Ascending aorta (tissue), 2 donors: ENCODE data around the gene KCNMA1. TPM values are rescaled to one million over a fixed set of nuclear protein-coding genes. Genes with fewer than 3 reads are reported as not detected.

ENCODE experiments used
- DNase-seq, 2 donors: peaks; one replicate each; pipeline ENCODE4 v3.0.0-alpha.2; 2019; ENCODE audit warnings: low spot score in 2 of 2
- H3K27ac ChIP-seq, 2 donors: fragments of 200-600 bp; sonication (generic); one replicate each; pipeline ENCODE4 v1.5.1; 2016 to 2017; ENCODE audit warnings: mild to moderate bottlenecking in 1 of 2
- H3K27me3 ChIP-seq: fragments of 200-600 bp; sonication (generic); one replicate; pipeline ENCODE4 v1.5.1; 2017
- H3K36me3 ChIP-seq, 2 donors: fragments of 200-600 bp; sonication (generic); one replicate each; pipeline ENCODE4 v1.5.1; 2016
- H3K4me1 ChIP-seq, 2 donors: fragments of 200-600 bp; sonication (generic); one replicate each; pipeline ENCODE4 v1.5.1; 2016 to 2017; ENCODE audit warnings: mild to moderate bottlenecking in 1 of 2
- H3K4me3 ChIP-seq, 2 donors: fragments of 200-600 bp; sonication (generic); one replicate each; pipeline ENCODE4 v1.5.1; 2016 to 2017; ENCODE audit warnings: mild to moderate bottlenecking in 1 of 2
- H3K9me3 ChIP-seq, 2 donors: fragments of 200-600 bp; sonication (generic); one replicate each; pipeline ENCODE4 v1.5.1; 2016
- intact Hi-C: fragments of 100-400 bp; cut with DNase I; formaldehyde crosslinking; loops from one replicate; pipeline ENCODE4 v1.15.1; 2023
- total RNA-seq: library from RNA; depleted of rRNA; stranded (reverse); fragments of >200 nt; gene quantifications from one replicate; pipeline ENCODE4 v1.1.0, GENCODE V29; 2016
- TF ChIP-seq, protein P1 (sequence below), 3 experiments: fragments of 200-600 bp in 2 of 3; fragments of 450-650 bp in 1 of 3; sonication (generic) in 2 of 3; IDR thresholded peaks; one replicate each; pipeline ENCODE4 v1.5.1; 2016 to 2019; ENCODE audit warnings: antibody characterized with exemption in 3 of 3, mild to moderate bottlenecking in 1 of 3, moderate library complexity in 1 of 3

Gene KCNMA1
- total RNA-seq, 1 donor from 2014 or later, result 28.6 TPM

DNA sequence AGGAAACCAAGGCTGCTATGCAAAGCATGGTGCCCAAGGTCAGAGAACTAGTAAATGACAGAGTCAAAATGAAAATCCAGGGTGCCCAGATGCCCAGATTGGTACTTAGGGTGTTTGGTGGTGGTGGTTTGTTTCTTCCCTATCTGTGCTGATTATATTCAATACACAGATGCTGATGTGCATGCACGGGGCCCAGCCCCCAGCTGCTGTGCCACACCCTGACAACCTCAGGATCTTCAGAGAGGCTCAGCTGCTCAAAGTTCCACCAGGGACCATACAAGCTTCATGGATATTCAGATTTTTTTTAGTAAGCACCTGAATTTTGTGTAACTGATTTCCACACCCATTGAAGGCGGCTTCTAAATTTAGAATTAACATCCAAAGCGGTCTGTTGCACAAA, 75.6 kb downstream of the KCNMA1 start:
- Histone ChIP-seq H3K27me3 (no peaks in the 10 kb centered on the region), H3K36me3 (no peaks in the 10 kb centered on the region), H3K4me1 (peaks cover 21 to 75% of the 10 kb centered on the region in 2 donors), H3K9me3 (no peaks in the 10 kb centered on the region), H3K27ac (peak overlapping the region; percentile 39 to 83), H3K4me3 (no peak overlapping the region)
- intact Hi-C loops, result loop anchor here (2.0 kb wide), 2 partner anchors 25 to 75 kb away; partner anchors contain the start of gene KCNMA1
- TF ChIP-seq, protein P1, sequence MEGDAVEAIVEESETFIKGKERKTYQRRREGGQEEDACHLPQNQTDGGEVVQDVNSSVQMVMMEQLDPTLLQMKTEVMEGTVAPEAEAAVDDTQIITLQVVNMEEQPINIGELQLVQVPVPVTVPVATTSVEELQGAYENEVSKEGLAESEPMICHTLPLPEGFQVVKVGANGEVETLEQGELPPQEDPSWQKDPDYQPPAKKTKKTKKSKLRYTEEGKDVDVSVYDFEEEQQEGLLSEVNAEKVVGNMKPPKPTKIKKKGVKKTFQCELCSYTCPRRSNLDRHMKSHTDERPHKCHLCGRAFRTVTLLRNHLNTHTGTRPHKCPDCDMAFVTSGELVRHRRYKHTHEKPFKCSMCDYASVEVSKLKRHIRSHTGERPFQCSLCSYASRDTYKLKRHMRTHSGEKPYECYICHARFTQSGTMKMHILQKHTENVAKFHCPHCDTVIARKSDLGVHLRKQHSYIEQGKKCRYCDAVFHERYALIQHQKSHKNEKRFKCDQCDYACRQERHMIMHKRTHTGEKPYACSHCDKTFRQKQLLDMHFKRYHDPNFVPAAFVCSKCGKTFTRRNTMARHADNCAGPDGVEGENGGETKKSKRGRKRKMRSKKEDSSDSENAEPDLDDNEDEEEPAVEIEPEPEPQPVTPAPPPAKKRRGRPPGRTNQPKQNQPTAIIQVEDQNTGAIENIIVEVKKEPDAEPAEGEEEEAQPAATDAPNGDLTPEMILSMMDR (IDR thresholded peaks at IDR 0.05), result no peak
- no peak for DNase-seq

DNA sequence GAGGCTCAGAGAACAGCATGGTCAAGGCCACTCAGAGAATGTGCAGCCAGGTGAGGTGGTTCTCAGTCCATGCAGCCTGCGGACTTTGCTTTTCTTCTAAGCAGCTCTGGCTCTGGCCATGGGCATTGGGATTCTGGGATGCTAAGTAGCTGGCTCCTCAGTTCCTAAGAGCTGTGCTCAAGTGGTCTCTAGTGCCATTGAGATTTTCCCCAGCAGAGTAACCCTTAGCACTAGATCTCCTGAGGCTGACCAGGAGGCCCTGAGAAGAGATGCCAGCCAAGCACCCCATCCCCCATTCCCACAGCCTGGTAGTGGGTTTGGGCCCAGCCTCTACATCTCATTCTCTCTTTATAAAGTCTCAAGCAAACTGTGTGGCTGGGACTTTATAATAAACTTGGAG, 77.1 kb downstream of the KCNMA1 start:
- Histone ChIP-seq H3K4me1 (peaks cover 25 to 74% of the 10 kb centered on the region in 2 donors), H3K9me3 (no peaks in the 10 kb centered on the region), H3K27ac (peak overlapping the region; percentile 31 to 83), H3K36me3 (no peaks in the 10 kb centered on the region), H3K4me3 (no peak overlapping the region), H3K27me3 (no peaks in the 10 kb centered on the region)
- intact Hi-C loops, result no loop called here
- DNase-seq, result no peak
- TF ChIP-seq, protein P1 (IDR thresholded peaks at IDR 0.05), result no peak

DNA sequence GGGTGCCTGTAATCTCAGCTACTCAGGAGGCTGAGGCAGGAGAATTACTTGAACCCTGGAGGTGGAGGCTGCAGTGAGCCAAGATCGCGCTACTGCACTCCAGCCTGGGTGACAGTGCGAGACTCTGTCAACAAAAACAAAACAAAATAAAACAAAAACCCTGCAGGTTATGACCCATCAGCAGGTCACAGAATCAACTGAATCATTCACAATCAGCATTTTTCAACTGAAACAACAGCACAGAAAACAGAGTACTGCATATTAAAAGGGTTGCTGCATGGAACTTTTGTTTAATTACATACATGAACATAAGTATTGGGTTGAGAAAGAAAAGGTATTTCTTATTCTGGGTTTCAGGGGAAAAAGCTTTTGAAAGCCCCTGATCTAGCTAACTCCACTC, 77.6 kb downstream of the KCNMA1 start:
- Histone ChIP-seq H3K27ac (peak overlapping the region in 1 of 2 donors; percentile 83), H3K36me3 (no peaks in the 10 kb centered on the region), H3K27me3 (no peaks in the 10 kb centered on the region), H3K9me3 (no peaks in the 10 kb centered on the region), H3K4me3 (no peak overlapping the region), H3K4me1 (peaks cover 26 to 73% of the 10 kb centered on the region in 2 donors)
- intact Hi-C loops, result no loop called here
- no peak for DNase-seq
- TF ChIP-seq, protein P1 (IDR thresholded peaks at IDR 0.05), result no peak

DNA sequence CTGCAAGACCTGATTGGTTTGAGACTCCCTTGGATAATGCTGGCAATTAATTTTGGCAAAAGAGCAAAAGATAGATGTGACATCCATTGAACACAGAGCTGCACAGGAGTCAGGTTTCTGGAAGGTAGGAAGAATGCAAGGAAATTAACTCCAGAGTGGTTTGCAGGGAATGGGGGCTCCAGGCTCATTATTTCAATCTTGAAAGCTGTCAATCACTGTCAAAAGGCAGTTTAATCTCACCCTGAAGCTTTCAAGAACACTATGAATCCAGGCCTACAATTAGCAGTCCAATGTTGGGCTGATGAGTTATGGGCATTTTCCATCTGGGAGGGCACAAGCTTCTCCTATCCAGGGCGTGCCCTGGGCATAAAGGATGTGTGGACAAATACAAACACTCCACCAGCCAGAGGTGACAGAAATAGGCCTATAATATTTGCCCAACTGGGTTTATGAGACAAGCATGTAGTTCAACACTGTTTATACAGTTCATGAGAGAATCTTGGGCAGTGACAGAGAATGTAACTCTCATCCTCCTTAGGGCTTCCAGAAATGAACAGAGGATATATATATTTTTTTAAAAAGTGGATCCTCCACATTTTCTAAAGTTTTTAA, 80.5 kb downstream of the KCNMA1 start:
- Histone ChIP-seq H3K27me3 (no peaks in the 10 kb centered on the region), H3K9me3 (no peaks in the 10 kb centered on the region), H3K27ac (peak overlapping the region; percentile 87 to 93), H3K36me3 (no peaks in the 10 kb centered on the region), H3K4me3 (no peak overlapping the region), H3K4me1 (peaks cover 31 to 71% of the 10 kb centered on the region in 2 donors)
- intact Hi-C loops, result no loop called here
- no peak for DNase-seq
- TF ChIP-seq, protein P1 (IDR thresholded peaks at IDR 0.05), result no peak

DNA sequence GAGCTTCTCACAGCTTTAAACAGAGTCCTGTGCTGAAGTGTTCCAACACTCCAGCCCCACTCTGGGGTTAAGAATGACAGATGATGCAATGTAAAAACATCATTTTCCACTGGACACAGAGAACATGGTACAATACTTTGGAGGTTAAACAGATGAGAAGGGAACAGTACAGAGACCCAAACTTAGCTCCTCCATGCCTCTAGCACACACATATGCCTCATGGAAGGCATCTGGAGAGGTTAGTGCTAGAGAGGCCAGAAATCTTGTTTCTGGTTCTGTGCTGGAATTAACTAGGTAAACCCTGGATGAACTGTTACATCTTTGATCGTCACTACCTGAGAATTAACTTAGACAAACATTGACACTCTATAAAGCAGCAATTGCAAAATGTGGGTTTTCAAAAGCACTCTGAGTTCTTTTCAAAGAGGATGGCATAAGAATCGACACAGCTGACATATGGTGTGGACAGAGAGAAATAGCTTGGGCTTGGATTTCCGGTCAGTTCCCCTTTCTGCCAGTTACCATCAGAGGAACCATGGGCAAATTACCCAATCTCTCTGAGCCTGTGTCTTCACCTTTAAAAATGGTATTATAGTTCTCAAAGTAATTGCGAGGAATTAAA, 81.9 kb downstream of the KCNMA1 start:
- Histone ChIP-seq H3K27ac (peak overlapping the region; percentile 87 to 93), H3K4me3 (no peak overlapping the region), H3K36me3 (no peaks in the 10 kb centered on the region), H3K4me1 (peaks cover 24 to 73% of the 10 kb centered on the region in 2 donors), H3K9me3 (no peaks in the 10 kb centered on the region), H3K27me3 (no peaks in the 10 kb centered on the region)
- intact Hi-C loops, result loop anchor here (2.0 kb wide), 1 partner anchor 19 kb away; no protein-coding TSS in a partner anchor
- TF ChIP-seq, protein P1 (IDR thresholded peaks at IDR 0.05), result no peak
- no peak for DNase-seq
